Spleen (tissue), 11 donors: ENCODE measurements around the gene SLCO2B1. TPM values are rescaled to one million over a fixed set of nuclear protein-coding genes. Genes with fewer than 3 reads are reported as not detected.

Experiments
- DNase-seq: peaks from one replicate; pipeline ENCODE4 v3.0.0-alpha.2; 2020
- H3K27ac ChIP-seq, 8 donors: fragments of 200-600 bp; sonication (generic) in 7 of 8; 1 replicate in 4 of 8; 2 replicates in 4 of 8; pipeline versions ENCODE4 v1.5.0 to v1.8.0; 2016 to 2021; ENCODE audit warnings: inconsistent platforms in 4 of 8, mild to moderate bottlenecking in 4 of 8, moderate library complexity in 1 of 8
- H3K27me3 ChIP-seq, 7 donors: fragments of 200-600 bp; sonication (generic) in 6 of 7; replicated peaks in 1 of 7; 1 replicate in 4 of 7; 2 replicates in 3 of 7; pipeline versions ENCODE4 v1.5.0 to v1.8.0; 2016 to 2021; ENCODE audit warnings: inconsistent platforms in 3 of 7, mild to moderate bottlenecking in 1 of 7
- H3K36me3 ChIP-seq, 6 donors: fragments of 200-600 bp; sonication (generic) in 5 of 6; 1 replicate in 4 of 6; 2 replicates in 2 of 6; pipeline versions ENCODE4 v1.5.0 to v1.8.0; 2016 to 2021; ENCODE audit warnings: inconsistent platforms in 2 of 6
- H3K4me1 ChIP-seq, 6 donors: fragments of 200-600 bp; sonication (generic) in 5 of 6; 1 replicate in 3 of 6; 2 replicates in 3 of 6; pipeline versions ENCODE4 v1.5.0 to v1.8.0; 2016 to 2021; ENCODE audit warnings: inconsistent platforms in 3 of 6
- H3K4me3 ChIP-seq, 8 donors: fragments of 200-600 bp; sonication (generic) in 7 of 8; 1 replicate in 4 of 8; 2 replicates in 4 of 8; pipeline versions ENCODE4 v1.5.0 to v1.8.0; 2016 to 2021; ENCODE audit warnings: inconsistent platforms in 4 of 8, mild to moderate bottlenecking in 4 of 8, moderate library complexity in 2 of 8
- H3K9me3 ChIP-seq, 8 donors: fragments of 200-600 bp; sonication (generic) in 7 of 8; 1 replicate in 4 of 8; 2 replicates in 4 of 8; pipeline versions ENCODE4 v1.5.0 to v1.8.0; 2016 to 2021; ENCODE audit warnings: inconsistent platforms in 4 of 8
- CTCF ChIP-seq, 11 experiments: fragments of 200-600 bp in 7 of 11; fragments of 450-650 bp in 4 of 11; sonication (generic) in 4 of 11; IDR thresholded peaks in 8 of 11; conservative IDR thresholded peaks in 3 of 11; 1 replicate in 7 of 11; 2 replicates in 4 of 11; pipeline versions ENCODE4 v1.4.0 to v1.8.0; 2016 to 2021; ENCODE audit warnings: antibody characterized with exemption in 11 of 11, inconsistent platforms in 4 of 11, mild to moderate bottlenecking in 1 of 11
- POLR2A ChIP-seq, 3 donors: fragments of 450-650 bp; IDR thresholded peaks; one replicate each; pipeline ENCODE4 v1.5.1; 2017; ENCODE audit warnings: antibody characterized with exemption in 3 of 3, mild to moderate bottlenecking in 1 of 3
- POLR2AphosphoS5 ChIP-seq, 3 donors: sonication (generic); formaldehyde crosslinking; IDR thresholded peaks; one replicate each; pipeline ENCODE4 v1.5.1; 2017; ENCODE audit warnings: antibody characterized with exemption in 3 of 3
- WGBS, 5 donors: extraction: QIAGEN DNeasy Blood & Tissue Kit in 3 of 5; methylation state at CpG; one replicate each; pipeline versions ENCODE4 v1.1.5 to v1.1.7; 2013 to 2018; 5-methylcytosine and 5-hydroxymethylcytosine counted together
- intact Hi-C: fragments of 100-400 bp; cut with DNase I; formaldehyde crosslinking; loops from one replicate; pipeline ENCODE4 v1.15.0; 2023; ENCODE audit warnings: low total_unique reads
- polyA plus RNA-seq, 3 donors: library from polyadenylated mRNA; stranded (reverse); fragments of 200-250 nt; gene quantifications; one replicate each; pipeline ENCODE4 v1.2.1, GENCODE V29; 2013
- total RNA-seq, 7 donors: library from RNA; depleted of rRNA in 3 of 7; stranded (reverse); fragments of >200 nt in 3 of 7; fragmentation: NEBNext Ultra II Directional in 4 of 7; extraction: Animal tissue kit (Norgen Biotek cat#: 25700) in 4 of 7; gene quantifications; one replicate each; pipeline versions ENCODE4 v1.1.0 to v1.2.1, GENCODE V29; 2016 to 2021
- donor health status: healthy with polysubstance abuse.
- donor health status: DM: no; HTN: no; CAD: no; lungs with moderate emphysema.
- donor health status: DM: no; HTN: no; CAD: no.
- donor health status: Bipolar disorder and iron deficiency.
- donor health status: healthy.
- donor health status: DM: no; HTN: no; CAD: no.
- donor health status: DM: yes; HTN: yes; CAD: no.

Gene SLCO2B1
- total and polyA plus RNA-seq, 10 donors: 10.2 to 307 (median 132) TPM

- Histone ChIP-seq H3K9me3 (no peaks in the 10 kb centered on the region), H3K27me3 (no peaks in the 10 kb centered on the region), H3K4me3 (no peak overlapping the region), H3K27ac (peak overlapping the region in 1 of 8 donors; percentile 42), H3K4me1 (peaks cover 0 to 37% (median 7%) of the 10 kb centered on the region in 6 donors), H3K36me3 (no peaks in the 10 kb centered on the region)
- 78 to 94% (median 90%) methylated on average over 4 to 17 of the region's 17 CpGs for whole genome bisulfite sequencing, 5 donors
- TF ChIP-seq CTCF (IDR thresholded peaks at IDR 0.05 in 8 of 11, conservative IDR thresholded peaks at IDR 0.05 in 3 of 11): no peak
- peak in 1 of 3 donors; percentile 38 for TF ChIP-seq POLR2AphosphoS5 (IDR thresholded peaks at IDR 0.05)
- intact Hi-C loops: no loop called here
- DNase-seq: no peak
Measured at GRCh38 chr11:75159151-75159953, 8.4 kb downstream of the SLCO2B1 start.

- no peak for DNase-seq
Measured at GRCh38 chr11:75160220-75160757, 9.4 kb downstream of the SLCO2B1 start.

GRCh38 chr11:75160880-75161279 lies 10.0 kb downstream of the SLCO2B1 start:
- no peak for DNase-seq
- no peak overlapping the region for H3K27ac ChIP-seq
- H3K4me1 ChIP-seq: peaks cover 0 to 27% (median 7%) of the 10 kb centered on the region in 6 donors
- H3K4me3 ChIP-seq: no peak overlapping the region
- 91 to 100% (median 97%) methylated on average over 1 of the region's 1 CpG for WGBS, 5 donors
- H3K36me3 ChIP-seq: peaks cover 0 to 4% (median 0%) of the 10 kb centered on the region in 6 donors
- intact Hi-C loops: no loop called here
- H3K27me3 ChIP-seq: no peaks in the 10 kb centered on the region
- TF ChIP-seq CTCF (IDR thresholded peaks at IDR 0.05 in 8 of 11, conservative IDR thresholded peaks at IDR 0.05 in 3 of 11) (no peak), POLR2A (IDR thresholded peaks at IDR 0.05) (no peak), POLR2AphosphoS5 (IDR thresholded peaks at IDR 0.05) (no peak)
- no peaks in the 10 kb centered on the region for H3K9me3 ChIP-seq

More at GRCh38 chr11:75160220-75160757, 9.4 kb downstream of the SLCO2B1 start:
- Histone ChIP-seq H3K27me3 (no peaks in the 10 kb centered on the region), H3K9me3 (no peaks in the 10 kb centered on the region), H3K4me3 (no peak overlapping the region), H3K27ac (peak overlapping the region in 1 of 8 donors; percentile 42), H3K36me3 (no peaks in the 10 kb centered on the region), H3K4me1 (peaks cover 0 to 28% (median 7%) of the 10 kb centered on the region in 6 donors)
- WGBS, 5 donors: 36 to 57% (median 45%) methylated on average over 6 of the region's 6 CpGs
- intact Hi-C loops: no loop called here
- TF ChIP-seq POLR2A (IDR thresholded peaks at IDR 0.05) (no peak), CTCF (IDR thresholded peaks at IDR 0.05 in 8 of 11, conservative IDR thresholded peaks at IDR 0.05 in 3 of 11) (no peak), POLR2AphosphoS5 (IDR thresholded peaks at IDR 0.05) (peak in 1 of 3 donors; percentile 10)

- Histone ChIP-seq H3K4me3 (no peak overlapping the region), H3K9me3 (no peaks in the 10 kb centered on the region), H3K27me3 (no peaks in the 10 kb centered on the region), H3K27ac (no peak overlapping the region), H3K36me3 (peaks cover 0 to 6% (median 0%) of the 10 kb centered on the region in 6 donors), H3K4me1 (peaks cover 0 to 21% (median 7%) of the 10 kb centered on the region in 6 donors)
- 36 to 52% (median 47%) methylated on average over 5 of the region's 5 CpGs for WGBS, 5 donors
- DNase-seq: no peak
- intact Hi-C loops: no loop called here
- TF ChIP-seq POLR2AphosphoS5 (IDR thresholded peaks at IDR 0.05) (peak in 2 of 3 donors; percentile 5 to 24), POLR2A (IDR thresholded peaks at IDR 0.05) (no peak)
Measured at GRCh38 chr11:75161506-75162095, 10.7 kb downstream of the SLCO2B1 start.
